PC-9 (cell line): ENCODE measurements around the gene POTEM. TPM values are rescaled to one million over a fixed set of nuclear protein-coding genes. Genes with fewer than 3 reads are reported as not detected.
"Not testable (repeated sequence)": the region's sequence is repeated elsewhere in the genome, so short reads cannot be mapped to it uniquely, and the experiment has no call there.

Experiments used
- Bru-seq: library from RNA; stranded (reverse); fragments of 400-500 nt; gene quantifications from one replicate; lab custom pipeline; 2021; lab: Mats Ljungman, UMichigan
- BruChase-seq, 2 experiments: library from RNA; stranded (reverse); fragments of 400-500 nt; gene quantifications; one replicate each; lab custom pipeline; 2021; lab: Mats Ljungman, UMichigan
- BruUV-seq: library from RNA; stranded (reverse); fragments of 400-500 nt; replicated peaks from 2 replicates; lab custom pipeline; 2021; lab: Mats Ljungman, UMichigan
- CTCF ChIA-PET: fragments of 300-600 bp; sonication (Branson Sonifier 250); formaldehyde crosslinking; loops from one replicate; lab custom pipeline; 2022; ENCODE audit warnings: antibody characterized with exemption; lab: Charles Lee
- POLR2A ChIA-PET: fragments of 300-600 bp; sonication (Branson Sonifier 250); formaldehyde crosslinking; loops from one replicate; lab custom pipeline; 2022; ENCODE audit warnings: antibody characterized with exemption; ENCODE audit not compliant: unreplicated experiment; lab: Charles Lee
- DNase-seq, 2 experiments: peaks; one replicate each; pipeline versions ENCODE4 v3.0.0 to v3.0.0-alpha.2; 2015 to 2022; ENCODE audit warnings: mixed read lengths in 1 of 2
- H2AFZ ChIP-seq: fragments of 200-600 bp; sonication (generic); 2 replicates; pipeline ENCODE4 v1.8.1; 2017; ENCODE audit warnings: antibody characterized with exemption
- H3F3A ChIP-seq: fragments of 200-600 bp; sonication (generic); 2 replicates; pipeline ENCODE4 v1.8.1; 2017; ENCODE audit warnings: antibody characterized with exemption, mild to moderate bottlenecking, low read depth; ENCODE audit not compliant: insufficient read depth
- H3K27ac ChIP-seq: fragments of 200-600 bp; sonication (generic); 2 replicates; pipeline ENCODE4 v1.6.1; 2016; ENCODE audit warnings: mixed run types
- H3K27me3 ChIP-seq: fragments of 200-600 bp; sonication (generic); 2 replicates; pipeline ENCODE4 v1.6.1; 2016; ENCODE audit warnings: low read depth, mixed run types; ENCODE audit not compliant: insufficient read depth
- H3K36me3 ChIP-seq: fragments of 200-600 bp; sonication (generic); 2 replicates; pipeline ENCODE4 v1.6.1; 2016; ENCODE audit warnings: low read depth, mixed run types
- H3K4me1 ChIP-seq: fragments of 200-600 bp; sonication (generic); replicated peaks from 2 replicates; pipeline ENCODE4 v1.6.1; 2016; ENCODE audit warnings: mixed run types; ENCODE audit not compliant: insufficient read depth
- H3K4me2 ChIP-seq: fragments of 200-600 bp; sonication (generic); 2 replicates; pipeline ENCODE4 v1.6.1; 2017; ENCODE audit warnings: mixed run types
- H3K4me3 ChIP-seq: fragments of 200-600 bp; sonication (generic); 2 replicates; pipeline ENCODE4 v1.6.1; 2016; ENCODE audit warnings: mixed run types
- H3K79me2 ChIP-seq: fragments of 200-600 bp; sonication (generic); 2 replicates; pipeline ENCODE4 v1.6.1; 2017; ENCODE audit warnings: low read depth, mixed run types
- H3K9me2 ChIP-seq: fragments of 200-600 bp; sonication (generic); 2 replicates; pipeline ENCODE4 v1.8.1; 2017; ENCODE audit warnings: mild to moderate bottlenecking; ENCODE audit not compliant: insufficient read depth
- H3K9me3 ChIP-seq: fragments of 200-600 bp; sonication (generic); 2 replicates; pipeline ENCODE4 v1.8.1; 2016; ENCODE audit warnings: low read depth; ENCODE audit not compliant: insufficient read depth
- H4K20me1 ChIP-seq: fragments of 200-600 bp; sonication (generic); 2 replicates; pipeline ENCODE4 v1.8.1; 2017; ENCODE audit not compliant: insufficient read depth
- intact Hi-C: fragments of 100-400 bp; cut with micrococcal nuclease; formaldehyde crosslinking; loops from one replicate; pipeline ENCODE4 v1.10.0; 2022; ENCODE audit not compliant: unreplicated experiment
- long read RNA-seq: library from polyadenylated mRNA; stranded (forward); transcript quantifications from one replicate; pipeline ENCODE4 v2.0.0, GENCODE V29; 2022
- total RNA-seq: library from RNA; stranded (reverse); gene quantifications from 2 replicates; pipeline ENCODE4 v1.2.3, GENCODE V29; 2021

The POTEM gene
- not detected in 2 replicates for total RNA-seq
- not detected for Bru-seq, nascent RNA
- not detected for BruChase-seq, experiment 1, labeled RNA remaining after a 2-hour chase
- not detected for BruChase-seq, experiment 2, labeled RNA remaining after a 6-hour chase
- long read RNA-seq = 0 reads

DNA sequence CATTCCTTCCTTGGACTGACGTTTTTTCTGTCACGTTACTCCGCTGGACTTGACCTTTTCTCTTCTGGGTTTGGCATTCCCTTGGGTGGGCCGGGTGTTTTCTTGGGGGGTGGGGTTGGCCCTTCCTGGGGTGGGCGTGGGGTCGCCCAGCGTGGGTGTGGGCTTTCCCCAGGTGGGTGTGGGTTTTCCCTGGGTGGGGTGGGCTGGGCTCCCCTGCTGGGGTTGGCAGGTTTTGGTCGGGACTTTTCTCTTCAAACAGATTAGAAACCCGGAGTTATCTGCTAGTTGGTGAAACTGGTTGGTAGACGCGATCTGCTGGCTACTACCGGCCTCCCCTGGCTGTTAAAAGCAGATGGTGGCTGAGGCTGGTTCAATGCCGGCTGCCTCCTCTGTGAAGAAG is at the start of gene POTEM:
Gene POTEM (plus strand): TSS at position 301 of the 400 bp plus-strand sequence. CDS start 52 bp downstream, at position 353.
- H3K36me3 ChIP-seq, H3K27me3 ChIP-seq, DNase-seq, BruUV-seq, H3K9me3 ChIP-seq, H3K4me1 ChIP-seq, H3K79me2 ChIP-seq, H3K9me2 ChIP-seq, H4K20me1 ChIP-seq, H3K4me2 ChIP-seq, H3F3A ChIP-seq, H2AFZ ChIP-seq, POLR2A ChIA-PET, intact Hi-C loops, H3K4me3 ChIP-seq, H3K27ac ChIP-seq, CTCF ChIA-PET: not testable (repeated sequence)

DNA sequence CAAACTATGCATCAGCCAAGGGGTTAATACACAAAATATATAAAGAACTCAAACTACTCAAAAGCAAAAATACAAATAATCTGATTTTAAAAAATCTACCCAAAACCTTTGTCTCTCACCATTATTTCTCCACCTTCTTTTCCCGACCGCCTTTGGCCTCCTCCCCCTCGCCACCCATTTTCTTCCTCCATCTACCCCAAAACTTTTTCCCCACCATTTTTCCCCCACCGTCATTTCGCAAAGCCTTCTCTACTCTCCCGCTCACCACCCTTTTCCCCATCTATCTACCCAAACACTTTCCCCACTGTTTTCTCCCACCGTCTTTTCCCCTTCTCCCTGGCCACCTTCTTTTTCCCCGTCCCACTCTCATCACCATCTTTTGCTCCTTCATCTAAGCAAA is 48.9 kb upstream of the POTEM start:
- H3K4me3 ChIP-seq, H3K9me2 ChIP-seq, H3K79me2 ChIP-seq, H4K20me1 ChIP-seq, H3K36me3 ChIP-seq, H3K9me3 ChIP-seq, H3K27me3 ChIP-seq, POLR2A ChIA-PET, H3K4me1 ChIP-seq, intact Hi-C loops, CTCF ChIA-PET, H2AFZ ChIP-seq, H3F3A ChIP-seq, BruUV-seq, H3K27ac ChIP-seq, DNase-seq, H3K4me2 ChIP-seq: not testable (repeated sequence)

DNA sequence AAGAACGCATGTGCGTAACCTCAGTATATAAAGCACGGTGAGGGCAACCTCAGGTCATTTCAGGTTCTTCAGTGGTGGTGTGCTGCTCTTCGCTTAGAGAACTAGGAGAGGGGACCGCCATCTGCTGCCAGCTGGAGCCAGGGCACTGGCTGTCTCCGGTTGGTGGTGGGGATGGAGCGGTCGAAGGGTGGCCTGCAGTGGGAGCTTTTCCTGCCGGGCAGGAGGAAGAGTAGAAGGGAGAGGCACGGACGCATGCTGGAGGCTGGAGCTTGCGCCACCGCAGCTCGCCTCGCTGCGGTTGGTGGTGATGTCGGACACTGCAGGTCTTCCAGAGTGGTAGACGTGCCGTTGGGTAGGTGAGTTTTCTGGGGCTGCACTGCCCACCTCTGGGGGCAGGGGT is 47.2 kb upstream of the POTEM start:
- POLR2A ChIA-PET, CTCF ChIA-PET: not testable (repeated sequence)

DNA sequence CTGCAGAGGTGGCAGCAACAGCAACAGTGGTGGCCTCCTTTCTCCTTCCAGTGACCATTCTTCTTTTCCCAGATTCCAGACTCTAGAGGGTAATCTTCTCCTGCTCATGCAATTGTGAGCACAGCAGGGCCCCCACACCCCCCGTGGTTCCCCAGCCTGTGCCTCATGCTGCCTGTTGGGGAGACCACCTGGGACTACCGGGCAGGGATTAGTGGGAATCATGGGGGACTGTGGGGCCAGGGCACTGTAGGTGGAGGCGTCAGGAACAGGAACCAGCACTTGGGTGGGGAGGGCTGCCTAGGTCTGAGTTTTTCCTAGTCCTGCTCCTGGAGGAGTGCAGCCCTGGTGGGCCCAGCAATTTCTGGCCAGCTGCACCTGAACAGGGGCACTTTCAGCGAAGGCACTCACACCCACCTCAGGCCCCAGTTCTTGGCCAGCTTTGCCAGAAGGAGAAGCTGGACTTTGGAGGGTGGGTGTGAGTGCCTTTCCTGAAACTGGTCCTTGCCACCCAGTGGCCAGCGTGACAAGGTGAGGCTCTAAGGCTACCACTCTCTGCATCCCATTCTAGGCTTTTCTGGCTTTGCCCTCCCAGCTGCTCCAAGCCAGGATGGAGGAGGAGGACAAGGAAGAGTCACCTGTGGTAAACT is 46.1 kb upstream of the POTEM start:
- H3K36me3 ChIP-seq, BruUV-seq, H2AFZ ChIP-seq, H3K27ac ChIP-seq, CTCF ChIA-PET, H4K20me1 ChIP-seq, H3K9me3 ChIP-seq, H3F3A ChIP-seq, H3K4me1 ChIP-seq, H3K9me2 ChIP-seq, H3K79me2 ChIP-seq, POLR2A ChIA-PET, intact Hi-C loops, DNase-seq, H3K4me2 ChIP-seq, H3K27me3 ChIP-seq, H3K4me3 ChIP-seq: not testable (repeated sequence)

More for the DNA sequence above, 47.2 kb upstream of the POTEM start:
- intact Hi-C loops, H3K27ac ChIP-seq, H3K9me2 ChIP-seq, H3F3A ChIP-seq, H3K4me1 ChIP-seq, H4K20me1 ChIP-seq, H3K9me3 ChIP-seq, H3K4me2 ChIP-seq, H3K27me3 ChIP-seq, DNase-seq, H3K36me3 ChIP-seq, BruUV-seq, H3K4me3 ChIP-seq, H2AFZ ChIP-seq, H3K79me2 ChIP-seq: not testable (repeated sequence)

DNA sequence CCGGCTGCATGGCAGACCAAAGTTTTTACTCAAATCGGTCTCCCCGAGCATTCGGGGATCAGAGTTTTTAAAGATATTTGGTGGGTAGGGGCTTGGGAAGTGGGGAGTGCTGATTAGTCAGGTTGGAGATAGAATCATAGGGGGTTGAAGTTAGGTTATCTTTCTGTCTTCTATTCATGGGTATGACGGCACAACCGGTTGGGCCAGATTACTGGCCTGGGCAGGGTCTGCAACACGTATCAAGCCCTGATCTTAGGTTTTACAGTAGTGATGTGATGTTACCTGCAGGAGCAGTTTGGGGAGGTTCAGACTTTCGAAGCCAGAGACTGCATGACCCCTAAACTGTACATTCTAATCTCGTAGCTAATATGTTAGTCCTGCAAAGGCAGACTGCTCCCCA is 30.4 kb upstream of the POTEM start:
- H3K4me1 ChIP-seq, H3K27ac ChIP-seq, H3K27me3 ChIP-seq, H3K36me3 ChIP-seq, H3K4me3 ChIP-seq, BruUV-seq, H2AFZ ChIP-seq, H3K9me2 ChIP-seq, H3K9me3 ChIP-seq, H3F3A ChIP-seq, DNase-seq, H3K79me2 ChIP-seq, POLR2A ChIA-PET, H3K4me2 ChIP-seq, intact Hi-C loops, CTCF ChIA-PET, H4K20me1 ChIP-seq: not testable (repeated sequence)

DNA sequence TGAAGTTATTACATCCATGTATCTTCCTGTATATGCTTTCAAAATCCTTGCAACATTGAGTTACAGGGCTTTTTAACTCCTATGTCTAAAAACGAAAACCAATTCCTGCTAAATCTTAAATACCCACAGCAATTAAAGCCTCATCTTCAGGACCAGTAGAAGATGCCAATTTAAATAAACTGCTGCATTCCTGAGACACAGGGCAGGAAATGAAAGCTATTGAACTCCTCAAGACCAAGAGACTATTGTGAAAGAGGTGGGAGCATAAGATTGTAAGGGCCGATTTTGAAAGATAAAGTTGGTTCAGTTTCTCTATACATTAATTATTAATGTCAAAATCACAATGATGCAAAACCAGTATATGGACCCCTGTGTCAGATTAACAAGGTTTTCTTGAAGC is 28.5 kb upstream of the POTEM start:
- H3K9me2 ChIP-seq, H4K20me1 ChIP-seq, H3F3A ChIP-seq, H3K27me3 ChIP-seq, H3K4me1 ChIP-seq, CTCF ChIA-PET, H3K9me3 ChIP-seq, H3K4me2 ChIP-seq, intact Hi-C loops, H3K27ac ChIP-seq, H2AFZ ChIP-seq, BruUV-seq, H3K36me3 ChIP-seq, H3K4me3 ChIP-seq, POLR2A ChIA-PET, DNase-seq, H3K79me2 ChIP-seq: not testable (repeated sequence)

GRCh38 chr14:18949939-18950338 is 17.3 kb upstream of the POTEM start:
- H3F3A ChIP-seq, H2AFZ ChIP-seq, H3K9me2 ChIP-seq, H3K4me2 ChIP-seq, H3K4me1 ChIP-seq, H3K4me3 ChIP-seq, H3K9me3 ChIP-seq, H3K36me3 ChIP-seq, H4K20me1 ChIP-seq, intact Hi-C loops, CTCF ChIA-PET, H3K27me3 ChIP-seq, DNase-seq, BruUV-seq, H3K27ac ChIP-seq, POLR2A ChIA-PET, H3K79me2 ChIP-seq: not testable (repeated sequence)
